OCI-LY1 (cell line): Measurements from ENCODE around the gene CHRD.

Experiments used
- H2AFZ ChIP-seq: fragments of 200-600 bp; sonication (generic), shearing (Covaris generic); 2 replicates; pipeline ENCODE4 v1.6.0; 2014; ENCODE audit warnings: antibody characterized with exemption, mild to moderate bottlenecking, low read length
- H3F3A ChIP-seq: fragments of 200-600 bp; sonication (generic), shearing (Covaris generic); 2 replicates; pipeline ENCODE4 v1.6.0; 2014; ENCODE audit warnings: mild to moderate bottlenecking, antibody characterized with exemption, low read length, moderate library complexity; ENCODE audit not compliant: insufficient read depth
- H3K27ac ChIP-seq: fragments of 200-600 bp; sonication (generic); 2 replicates; pipeline ENCODE4 v1.5.1; 2014; ENCODE audit warnings: low read length, mixed run types, mild to moderate bottlenecking, low read depth; ENCODE audit not compliant: poor library complexity, severe bottlenecking
- H3K27me3 ChIP-seq: fragments of 200-600 bp; sonication (generic); 2 replicates; pipeline ENCODE4 v1.6.0; 2014; ENCODE audit warnings: antibody characterized with exemption, mild to moderate bottlenecking, low read length, moderate library complexity; ENCODE audit not compliant: insufficient read depth
- H3K36me3 ChIP-seq: fragments of 200-600 bp; sonication (generic); 2 replicates; pipeline ENCODE4 v1.6.1; 2014; ENCODE audit warnings: mild to moderate bottlenecking, antibody characterized with exemption, low read length, moderate library complexity, mixed read lengths; ENCODE audit not compliant: insufficient read depth
- H3K4me1 ChIP-seq: fragments of 200-600 bp; sonication (generic); 2 replicates; pipeline ENCODE4 v1.5.1; 2014; ENCODE audit warnings: mild to moderate bottlenecking, low read length, moderate library complexity; ENCODE audit not compliant: insufficient read depth, severe bottlenecking
- H3K4me2 ChIP-seq: fragments of 200-600 bp; sonication (generic), shearing (Covaris generic); 2 replicates; pipeline ENCODE4 v1.6.1; 2014; ENCODE audit warnings: low read length
- H3K4me3 ChIP-seq: fragments of 200-600 bp; sonication (generic); 2 replicates; pipeline ENCODE4 v1.5.1; 2014; ENCODE audit warnings: low read length, low read depth, mild to moderate bottlenecking, mixed read lengths; ENCODE audit not compliant: poor library complexity, severe bottlenecking
- H3K79me2 ChIP-seq: fragments of 200-600 bp; shearing (Covaris generic); 2 replicates; pipeline ENCODE4 v1.6.1; 2016; ENCODE audit warnings: mixed run types, low read length, mixed read lengths; ENCODE audit not compliant: insufficient read depth
- H3K9ac ChIP-seq: fragments of 200-600 bp; sonication (generic), shearing (Covaris generic); 2 replicates; pipeline ENCODE4 v1.6.1; 2014; ENCODE audit warnings: mild to moderate bottlenecking, low read length, mixed read lengths
- H3K9me2 ChIP-seq: fragments of 200-600 bp; sonication (generic), shearing (Covaris generic); 2 replicates; pipeline ENCODE4 v1.6.1; 2014; ENCODE audit warnings: low read depth, mild to moderate bottlenecking, low read length, mixed read lengths
- H3K9me3 ChIP-seq: fragments of 200-600 bp; shearing (Covaris generic); 2 replicates; pipeline ENCODE4 v1.6.1; 2014; ENCODE audit warnings: low read length, mixed read lengths
- H4K20me1 ChIP-seq: fragments of 200-600 bp; sonication (generic), shearing (Covaris generic); 2 replicates; pipeline ENCODE4 v1.6.0; 2016; ENCODE audit warnings: mild to moderate bottlenecking, low read length; ENCODE audit not compliant: insufficient read depth
- EZH2 ChIP-seq: fragments of 200-600 bp; sonication (generic), shearing (Covaris generic); IDR thresholded peaks from 2 replicates; pipeline ENCODE4 v1.8.0; 2017; ENCODE audit warnings: borderline replicate concordance, mixed run types, mild to moderate bottlenecking, antibody characterized with exemption, low read length, moderate library complexity, mixed read lengths
- TF ChIP-seq, protein P1 (sequence below): fragments of 200-600 bp; sonication (generic), shearing (Covaris generic); IDR thresholded peaks from 2 replicates; pipeline ENCODE4 v1.5.1; 2017; ENCODE audit warnings: mild to moderate bottlenecking, antibody characterized with exemption, low read length, moderate library complexity, mixed read lengths

Gene CHRD

DNA sequence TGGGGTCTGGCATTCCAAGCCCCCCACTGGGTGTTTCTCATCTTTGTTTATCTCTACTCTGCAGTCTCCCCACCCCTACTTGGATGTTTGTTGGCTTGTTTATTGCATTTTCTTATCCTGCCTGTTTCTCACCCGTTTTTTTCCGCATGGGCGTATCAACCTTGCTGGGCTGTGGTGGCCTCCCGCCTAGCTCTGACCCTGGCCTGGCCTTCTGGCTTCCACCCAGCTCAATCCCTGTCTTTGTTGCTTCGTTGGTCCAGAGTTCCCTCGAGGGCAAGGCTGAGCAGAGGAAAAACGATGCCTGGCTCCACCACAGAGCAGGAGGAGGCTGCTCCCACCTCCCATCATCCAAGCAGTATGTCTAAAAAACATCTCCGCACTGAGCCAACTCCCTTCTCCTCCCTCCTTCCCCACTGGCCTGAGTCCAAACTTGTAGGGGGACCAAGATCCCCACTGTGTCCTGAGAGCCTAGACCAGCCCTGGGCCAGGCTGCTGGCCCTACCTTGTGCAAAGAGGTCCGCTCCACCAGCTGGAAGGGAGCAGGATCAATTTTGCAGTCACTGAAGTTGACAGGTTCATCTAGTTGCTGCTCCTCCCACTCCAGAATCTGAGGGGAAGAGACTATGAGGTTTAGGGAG lies 28.2 kb upstream of the CHRD start:
- no peak for TF ChIP-seq EZH2
- TF ChIP-seq, protein P1, sequence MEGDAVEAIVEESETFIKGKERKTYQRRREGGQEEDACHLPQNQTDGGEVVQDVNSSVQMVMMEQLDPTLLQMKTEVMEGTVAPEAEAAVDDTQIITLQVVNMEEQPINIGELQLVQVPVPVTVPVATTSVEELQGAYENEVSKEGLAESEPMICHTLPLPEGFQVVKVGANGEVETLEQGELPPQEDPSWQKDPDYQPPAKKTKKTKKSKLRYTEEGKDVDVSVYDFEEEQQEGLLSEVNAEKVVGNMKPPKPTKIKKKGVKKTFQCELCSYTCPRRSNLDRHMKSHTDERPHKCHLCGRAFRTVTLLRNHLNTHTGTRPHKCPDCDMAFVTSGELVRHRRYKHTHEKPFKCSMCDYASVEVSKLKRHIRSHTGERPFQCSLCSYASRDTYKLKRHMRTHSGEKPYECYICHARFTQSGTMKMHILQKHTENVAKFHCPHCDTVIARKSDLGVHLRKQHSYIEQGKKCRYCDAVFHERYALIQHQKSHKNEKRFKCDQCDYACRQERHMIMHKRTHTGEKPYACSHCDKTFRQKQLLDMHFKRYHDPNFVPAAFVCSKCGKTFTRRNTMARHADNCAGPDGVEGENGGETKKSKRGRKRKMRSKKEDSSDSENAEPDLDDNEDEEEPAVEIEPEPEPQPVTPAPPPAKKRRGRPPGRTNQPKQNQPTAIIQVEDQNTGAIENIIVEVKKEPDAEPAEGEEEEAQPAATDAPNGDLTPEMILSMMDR, result no peak
- Histone ChIP-seq H3K9me3 (no peaks in the 10 kb centered on the region), H3K27me3 (no peaks in the 10 kb centered on the region), H2AFZ (no peak overlapping the region), H3K4me3 (no peak overlapping the region), H3K9ac (no peak overlapping the region), H3K27ac (no peak overlapping the region), H3K79me2 (no peaks in the 10 kb centered on the region), H3K4me1 (peaks cover 3% of the 10 kb centered on the region), H3K36me3 (no peaks in the 10 kb centered on the region), H3K9me2 (no peaks in the 10 kb centered on the region), H4K20me1 (no peaks in the 10 kb centered on the region), H3F3A (no peaks in the 10 kb centered on the region), H3K4me2 (no peak overlapping the region)

DNA sequence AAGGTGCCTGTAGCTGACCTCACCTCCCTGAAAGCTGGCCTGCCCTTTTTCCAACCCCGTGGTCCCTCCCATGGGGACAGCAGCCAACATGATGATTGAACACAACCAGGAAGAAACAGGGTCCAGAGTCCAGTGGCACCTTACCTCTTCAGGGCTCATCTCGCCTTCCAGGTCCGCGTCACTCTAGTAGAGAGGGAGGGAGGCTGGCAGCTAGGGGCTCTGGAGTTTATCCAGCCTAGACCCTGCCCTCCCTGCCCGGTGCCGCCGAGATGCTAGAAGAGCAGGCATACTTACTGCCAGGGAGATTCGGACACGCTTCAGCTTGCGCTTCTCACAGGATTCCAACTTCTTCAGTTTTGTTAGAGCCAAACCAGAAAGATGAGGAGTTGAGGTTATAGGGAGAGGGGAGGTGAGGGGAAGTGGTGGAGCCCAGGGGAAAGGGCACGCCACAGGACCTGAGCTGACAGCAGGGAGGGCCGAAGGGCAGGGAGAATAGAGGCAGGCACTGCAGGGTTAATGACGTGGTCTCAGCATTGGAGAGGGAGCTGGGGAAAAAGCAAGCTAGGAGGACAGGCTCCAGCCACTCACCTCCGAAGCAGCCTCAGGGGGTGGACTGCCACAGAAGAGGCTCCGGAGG lies 27.6 kb upstream of the CHRD start:
- Histone ChIP-seq H3F3A (no peaks in the 10 kb centered on the region), H3K27ac (no peak overlapping the region), H3K4me3 (no peak overlapping the region), H3K9me2 (no peaks in the 10 kb centered on the region), H3K79me2 (no peaks in the 10 kb centered on the region), H3K4me2 (no peak overlapping the region), H3K9ac (no peak overlapping the region), H3K27me3 (no peaks in the 10 kb centered on the region), H3K4me1 (peaks cover 3% of the 10 kb centered on the region), H4K20me1 (no peaks in the 10 kb centered on the region), H2AFZ (no peak overlapping the region), H3K36me3 (no peaks in the 10 kb centered on the region), H3K9me3 (no peaks in the 10 kb centered on the region)
- TF ChIP-seq, protein P1, result no peak
- no peak for TF ChIP-seq EZH2

DNA sequence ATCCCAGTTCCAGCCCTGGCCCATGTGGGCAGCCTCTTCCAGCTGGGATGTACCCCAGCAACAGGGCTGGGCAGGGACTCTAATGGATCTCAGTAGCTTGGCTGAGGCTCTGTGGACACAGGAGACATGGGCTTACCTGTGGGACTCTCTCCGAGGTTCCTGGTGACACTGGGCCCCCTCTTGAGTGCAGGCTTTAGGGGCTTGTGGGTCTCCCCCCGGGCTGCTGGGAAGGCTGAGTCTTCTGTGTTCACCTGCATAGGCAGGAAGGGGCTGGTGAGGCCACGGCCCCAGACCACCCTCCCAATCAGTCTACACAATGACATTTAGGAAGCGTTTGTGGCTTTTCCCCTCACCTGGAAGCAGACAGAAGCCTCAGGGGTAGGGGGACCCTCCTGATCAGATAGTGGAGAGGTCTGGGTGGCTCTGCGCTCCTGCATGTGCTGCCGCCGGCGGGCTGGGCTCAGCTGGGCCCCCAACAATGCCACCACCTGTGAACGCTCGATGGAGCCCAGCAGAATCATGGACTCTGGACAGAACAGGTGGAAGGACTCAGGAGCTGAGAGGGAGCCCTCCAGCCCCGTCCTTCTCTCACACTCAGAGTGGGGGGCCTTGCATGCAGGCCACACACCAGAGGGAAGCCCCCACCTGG lies 26.8 kb upstream of the CHRD start:
- H3K4me2 ChIP-seq, result no peak overlapping the region
- no peaks in the 10 kb centered on the region for H3K9me3 ChIP-seq
- H3K36me3 ChIP-seq, result no peaks in the 10 kb centered on the region
- H2AFZ ChIP-seq, result no peak overlapping the region
- no peaks in the 10 kb centered on the region for H3F3A ChIP-seq
- H3K79me2 ChIP-seq, result no peaks in the 10 kb centered on the region
- H3K4me1 ChIP-seq, result peaks cover 3% of the 10 kb centered on the region
- no peaks in the 10 kb centered on the region for H4K20me1 ChIP-seq
- no peak overlapping the region for H3K4me3 ChIP-seq
- H3K9me2 ChIP-seq, result no peaks in the 10 kb centered on the region
- 0 out of 2 replicates have a peak, but pooled peaks cover 3% of the 10 kb centered on the region for H3K27me3 ChIP-seq
- no peak overlapping the region for H3K27ac ChIP-seq
- no peak overlapping the region for H3K9ac ChIP-seq
- no peak for TF ChIP-seq EZH2
- TF ChIP-seq, protein P1, result no peak
